Measurements from ENCODE around the gene BTN3A1.
"Not testable (repeated sequence)": the region's sequence is repeated elsewhere in the genome, so short reads cannot be mapped to it uniquely, and the experiment has no call there.

The BTN3A1 gene

GRCh38 chr6:26401987-26402658, at the start of gene BTN3A1:
Gene BTN3A1, plus strand, starts transcription at chr6:26402275. Its CDS starts 3,289 bp downstream, at chr6:26405564.
- TF ChIP-seq CTCF (conservative IDR thresholded peaks at IDR 0.05; ENCODE audit: low read depth, low read length) = no peak
- H3K4me3 ChIP-seq (ENCODE audit: low read depth, low read length) = peak within 1 kb of the TSS; percentile 71
- peak; percentile 79 for DNase-seq (ENCODE audit: low read depth)

- DNase-seq (ENCODE audit: low read depth) = no peak
- no peak for TF ChIP-seq CTCF (conservative IDR thresholded peaks at IDR 0.05; ENCODE audit: low read depth, low read length)
- H3K4me3 ChIP-seq (ENCODE audit: low read depth, low read length) = no peak overlapping the region
Measured at GRCh38 chr6:26352315-26352714, 49.8 kb upstream of the BTN3A1 start.

GRCh38 chr6:26354162-26354561, 47.9 kb upstream of the BTN3A1 start:
- H3K4me3 ChIP-seq (ENCODE audit: low read depth, low read length) = no peak overlapping the region
- no peak for DNase-seq (ENCODE audit: low read depth)
- no peak for TF ChIP-seq CTCF (conservative IDR thresholded peaks at IDR 0.05; ENCODE audit: low read depth, low read length)

GRCh38 chr6:26355366-26355765, 46.7 kb upstream of the BTN3A1 start:
- no peak for TF ChIP-seq CTCF (conservative IDR thresholded peaks at IDR 0.05; ENCODE audit: low read depth, low read length)
- no peak overlapping the region for H3K4me3 ChIP-seq (ENCODE audit: low read depth, low read length)
- DNase-seq (ENCODE audit: low read depth) = no peak

- H3K4me3 ChIP-seq (ENCODE audit: low read depth, low read length); DNase-seq (ENCODE audit: low read depth): not testable (repeated sequence)
Measured at GRCh38 chr6:26357543-26357942, 44.5 kb upstream of the BTN3A1 start.

- TF ChIP-seq CTCF (conservative IDR thresholded peaks at IDR 0.05; ENCODE audit: low read depth, low read length) = no peak
- no peak overlapping the region for H3K4me3 ChIP-seq (ENCODE audit: low read depth, low read length)
- no peak for DNase-seq (ENCODE audit: low read depth)
Measured at GRCh38 chr6:26358511-26358981, 43.5 kb upstream of the BTN3A1 start.

- DNase-seq (ENCODE audit: low read depth) = no peak
- no peak overlapping the region for H3K4me3 ChIP-seq (ENCODE audit: low read depth, low read length)
- no peak for TF ChIP-seq CTCF (conservative IDR thresholded peaks at IDR 0.05; ENCODE audit: low read depth, low read length)
Measured at GRCh38 chr6:26359765-26360164, 42.3 kb upstream of the BTN3A1 start.

Data from choroid plexus epithelial cell (primary cell).